CD14-positive monocyte (primary cell): Measurements from ENCODE around the gene SCN1B. TPM values are rescaled to one million over a fixed set of nuclear protein-coding genes. Genes with fewer than 3 reads are reported as not detected.

Source experiments
- DNase-seq, 3 donors: peaks; one replicate each; pipeline ENCODE4 v3.0.0-alpha.2; 2011 to 2022
- H2AFZ ChIP-seq: 2 replicates; pipeline ENCODE4 v1.6.0; 2012; ENCODE audit warnings: mild to moderate bottlenecking, low read depth, low read length, inconsistent platforms; ENCODE audit not compliant: insufficient read depth, poor library complexity, severe bottlenecking
- H3K27ac ChIP-seq, 2 donors: 1 replicate in 1 of 2; 2 replicates in 1 of 2; pipeline ENCODE4 v1.5.1; 2012 to 2013; ENCODE audit warnings: low read length in 2 of 2, control low read depth in 1 of 2, inconsistent platforms in 1 of 2, low read depth in 1 of 2, mild to moderate bottlenecking in 1 of 2
- H3K27me3 ChIP-seq, 2 donors: one replicate each; pipeline versions ENCODE4 v1.6.0 to v1.6.1; 2011 to 2013; ENCODE audit warnings: low read length in 2 of 2; ENCODE audit not compliant: control insufficient read depth in 2 of 2, insufficient read depth in 2 of 2
- H3K36me3 ChIP-seq, 2 donors: replicated peaks in 1 of 2; 1 replicate in 1 of 2; 2 replicates in 1 of 2; pipeline versions ENCODE4 v1.5.1 to v1.6.1; 2012 to 2013; ENCODE audit warnings: low read length in 2 of 2, control low read depth in 1 of 2, inconsistent platforms in 1 of 2, mild to moderate bottlenecking in 1 of 2; ENCODE audit not compliant: insufficient read depth in 2 of 2, control insufficient read depth in 1 of 2
- H3K4me1 ChIP-seq, 2 donors: 1 replicate in 1 of 2; 2 replicates in 1 of 2; pipeline versions ENCODE4 v1.5.1 to v1.6.1; 2012 to 2013; ENCODE audit warnings: low read length in 2 of 2, control low read depth in 1 of 2, inconsistent platforms in 1 of 2, mild to moderate bottlenecking in 1 of 2, moderate library complexity in 1 of 2; ENCODE audit not compliant: insufficient read depth in 2 of 2, control insufficient read depth in 1 of 2
- H3K4me2 ChIP-seq: replicated peaks from 2 replicates; pipeline ENCODE3; 2012; ENCODE audit warnings: low read length, moderate library complexity, mild to moderate bottlenecking; ENCODE audit not compliant: poor library complexity, severe bottlenecking; ENCODE audit errors: extremely low read depth
- H3K4me3 ChIP-seq, 3 experiments: fragments of 200-600 bp in 1 of 3; sonication (generic) in 1 of 3; replicated peaks in 1 of 3; 1 replicate in 2 of 3; 2 replicates in 1 of 3; pipeline ENCODE4 v1.5.1; 2011 to 2013; ENCODE audit warnings: low read length in 3 of 3, mild to moderate bottlenecking in 3 of 3, control low read depth in 2 of 3, low read depth in 2 of 3, inconsistent platforms in 1 of 3, moderate library complexity in 1 of 3
- H3K79me2 ChIP-seq: 2 replicates; pipeline ENCODE4 v1.6.0; 2012; ENCODE audit warnings: mild to moderate bottlenecking, control low read depth, inconsistent platforms, low read length, moderate library complexity; ENCODE audit not compliant: insufficient read depth
- H3K9ac ChIP-seq: 2 replicates; pipeline ENCODE4 v1.6.0; 2017; ENCODE audit warnings: low read length, mild to moderate bottlenecking; ENCODE audit not compliant: insufficient read depth, poor library complexity, severe bottlenecking
- H3K9me3 ChIP-seq, 2 donors: replicated peaks in 1 of 2; 1 replicate in 1 of 2; 2 replicates in 1 of 2; pipeline versions ENCODE4 v1.5.1 to v1.6.1; 2012 to 2013; ENCODE audit warnings: low read length in 2 of 2, control low read depth in 1 of 2; ENCODE audit not compliant: control insufficient read depth in 1 of 2, insufficient read depth in 1 of 2
- H4K20me1 ChIP-seq: 2 replicates; pipeline ENCODE4 v1.6.0; 2012; ENCODE audit warnings: mild to moderate bottlenecking, low read length, control low read depth, moderate library complexity; ENCODE audit not compliant: insufficient read depth
- H3K27ac Mint-ChIP-seq, 7 donors: one replicate each; pipeline ENCODE4 v1.8.0; 2020; ENCODE audit warnings: mild to moderate bottlenecking in 7 of 7, mixed read lengths in 7 of 7, moderate library complexity in 6 of 7, inconsistent platforms in 2 of 7
- H3K27me3 Mint-ChIP-seq, 3 donors: one replicate each; pipeline ENCODE4 v1.8.0; 2021 to 2022; ENCODE audit warnings: low read depth in 3 of 3, mild to moderate bottlenecking in 3 of 3, mixed read lengths in 3 of 3, moderate library complexity in 3 of 3, inconsistent platforms in 1 of 3
- H3K36me3 Mint-ChIP-seq, 2 donors: one replicate each; pipeline ENCODE4 v1.8.0; 2020; ENCODE audit warnings: mixed read lengths in 2 of 2, inconsistent platforms in 1 of 2, mild to moderate bottlenecking in 1 of 2
- H3K4me1 Mint-ChIP-seq: one replicate; pipeline ENCODE4 v1.8.0; 2020; ENCODE audit warnings: mild to moderate bottlenecking, mixed read lengths
- H3K4me3 Mint-ChIP-seq, 2 donors: one replicate each; pipeline ENCODE4 v1.8.0; 2020; ENCODE audit warnings: mild to moderate bottlenecking in 2 of 2, mixed read lengths in 2 of 2, moderate library complexity in 1 of 2
- H3K9me3 Mint-ChIP-seq, 7 donors: one replicate each; pipeline ENCODE4 v1.8.0; 2020 to 2022; ENCODE audit warnings: mixed read lengths in 7 of 7, mild to moderate bottlenecking in 6 of 7, moderate library complexity in 6 of 7, inconsistent platforms in 2 of 7
- CTCF ChIP-seq: fragments of 200-600 bp; IDR thresholded peaks from one replicate; pipeline ENCODE4 v1.8.0; 2022; ENCODE audit warnings: antibody characterized with exemption, mild to moderate bottlenecking
- WGBS: methylation state at CpG from one replicate; pipeline ENCODE4 v1.1.5; 2013; ENCODE audit warnings: missing lambda C conversion rate; ENCODE audit not compliant: insufficient coverage; 5-methylcytosine and 5-hydroxymethylcytosine counted together
- intact Hi-C, 2 donors: fragments of 100-400 bp; cut with micrococcal nuclease; formaldehyde crosslinking; loops; one replicate each; pipeline versions ENCODE4 v1.15.0 to v1.15.1; 2023
- polyA plus RNA-seq, 3 donors: library from polyadenylated mRNA; depleted of rRNA in 1 of 3; unstranded in 2 of 3; stranded (reverse) in 1 of 3; fragments of 300-500 nt in 2 of 3; fragments of >200 nt in 1 of 3; fragmentation: Illumina TruSeq in 2 of 3; gene quantifications; 1 replicate in 2 of 3; 2 replicates in 1 of 3; pipeline ENCODE4 v1.2.3, GENCODE V29; 2012 to 2021

SCN1B gene
- polyA plus RNA-seq, 3 donors, result 0.08 to 0.68 TPM; not detected in 1

GRCh38 chr19:35066691-35067563, 36.7 kb downstream of the SCN1B start:
- H3K36me3 ChIP-seq, result no peaks in the 10 kb centered on the region
- H3K9ac ChIP-seq, result no peak overlapping the region
- no peak overlapping the region for H3K27ac ChIP-seq
- intact Hi-C loops, result loop anchor here in 1 of 2 donors (5.0 kb wide), 1 partner anchor 70 kb away; the partner anchor contains the start of genes FXYD1 and LGI4
- no peak overlapping the region for H3K4me2 ChIP-seq
- DNase-seq, result peak; percentile 64 to 77 (median 70)
- no peak overlapping the region for H3K4me3 Mint-ChIP-seq
- 0% methylated on average over 1 of the region's 14 CpGs for WGBS
- H3K4me3 ChIP-seq, result no peak overlapping the region
- peaks cover 7 to 17% (median 13%) of the 10 kb centered on the region in 7 donors for H3K9me3 Mint-ChIP-seq
- TF ChIP-seq CTCF, result peak; percentile 85
- peaks cover 7 to 13% of the 10 kb centered on the region in 2 donors for H3K9me3 ChIP-seq
- no peaks in the 10 kb centered on the region for H3K36me3 Mint-ChIP-seq
- no peaks in the 10 kb centered on the region for H3K79me2 ChIP-seq
- no peaks in the 10 kb centered on the region for H3K27me3 ChIP-seq
- H4K20me1 ChIP-seq, result no peaks in the 10 kb centered on the region
- peak overlapping the region in 1 of 7 donors; percentile 57 for H3K27ac Mint-ChIP-seq
- H3K4me1 Mint-ChIP-seq, result peaks cover 7% of the 10 kb centered on the region
- H3K27me3 Mint-ChIP-seq, result peaks cover 2 to 10% (median 4%) of the 10 kb centered on the region in 3 donors
- peak overlapping the region; percentile 41 for H2AFZ ChIP-seq
- no peaks in the 10 kb centered on the region for H3K4me1 ChIP-seq

GRCh38 chr19:35068941-35069634, 38.8 kb downstream of the SCN1B start:
- no peak for DNase-seq
- Histone ChIP-seq H3K9ac (no peak overlapping the region), H3K4me3 (no peak overlapping the region), H3K79me2 (no peaks in the 10 kb centered on the region), H3K27ac (no peak overlapping the region), H3K4me1 (no peaks in the 10 kb centered on the region), H3K27me3 (no peaks in the 10 kb centered on the region), H2AFZ (no peak overlapping the region), H3K36me3 (no peaks in the 10 kb centered on the region), H3K4me2 (no peak overlapping the region), H3K9me3 (peaks cover 7 to 13% of the 10 kb centered on the region in 2 donors), H4K20me1 (no peaks in the 10 kb centered on the region)
- Mint-ChIP-seq H3K27ac (no peak overlapping the region), H3K4me1 (peaks cover 7% of the 10 kb centered on the region), H3K36me3 (no peaks in the 10 kb centered on the region), H3K4me3 (no peak overlapping the region), H3K9me3 (peaks cover 7 to 17% (median 11%) of the 10 kb centered on the region in 7 donors), H3K27me3 (peaks cover 1 to 4% (median 2%) of the 10 kb centered on the region in 3 donors)
- no CpG with 5 or more reads among the region's 10 CpGs for WGBS
- no peak for TF ChIP-seq CTCF
- intact Hi-C loops, result loop anchor here in 1 of 2 donors (5.0 kb wide), 1 partner anchor 68 kb away; the partner anchor contains the start of genes FXYD1 and LGI4
